ENCODE measurements around the gene ICAM5. TPM values are rescaled to one million over a fixed set of nuclear protein-coding genes. Genes with fewer than 3 reads are reported as not detected.

ICAM5 gene
- total RNA-seq, 1 experiment from 2014 or later, result 14.8 TPM

GRCh38 chr19:10316229-10317044 is 26.7 kb downstream of the ICAM5 start:
- no peak for DNase-seq (ENCODE audit: low spot score)
- in situ Hi-C loops (cut with HindIII; ENCODE audit: low sequenced_read_pairs), result no loop called here

- in situ Hi-C loops (cut with HindIII; ENCODE audit: low sequenced_read_pairs), result no loop called here
Measured at GRCh38 chr19:10317045-10317856, 27.5 kb downstream of the ICAM5 start.

GRCh38 chr19:10317857-10318462 is 28.2 kb downstream of the ICAM5 start:
- in situ Hi-C loops (cut with HindIII; ENCODE audit: low sequenced_read_pairs), result no loop called here
- DNase-seq (ENCODE audit: low spot score), result no peak

More at GRCh38 chr19:10317045-10317856, 27.5 kb downstream of the ICAM5 start:
- DNase-seq (ENCODE audit: low spot score), result no peak

GRCh38 chr19:10318807-10319682 is 29.3 kb downstream of the ICAM5 start:
- no peak for DNase-seq (ENCODE audit: low spot score)
- in situ Hi-C loops (cut with HindIII; ENCODE audit: low sequenced_read_pairs), result no loop called here

- in situ Hi-C loops (cut with HindIII; ENCODE audit: low sequenced_read_pairs), result no loop called here
- DNase-seq (ENCODE audit: low spot score), result no peak
Measured at GRCh38 chr19:10320602-10321416, 31.1 kb downstream of the ICAM5 start.

GRCh38 chr19:10321417-10321797 is 31.7 kb downstream of the ICAM5 start:
- no peak for DNase-seq (ENCODE audit: low spot score)
- in situ Hi-C loops (cut with HindIII; ENCODE audit: low sequenced_read_pairs), result no loop called here

GRCh38 chr19:10321874-10322835 is 32.4 kb downstream of the ICAM5 start:
- in situ Hi-C loops (cut with HindIII; ENCODE audit: low sequenced_read_pairs), result no loop called here
- DNase-seq (ENCODE audit: low spot score), result no peak

GRCh38 chr19:10325732-10326131 is 36.0 kb downstream of the ICAM5 start:
- DNase-seq (ENCODE audit: low spot score), result no peak
- in situ Hi-C loops (cut with HindIII; ENCODE audit: low sequenced_read_pairs), result no loop called here

- in situ Hi-C loops (cut with HindIII; ENCODE audit: low sequenced_read_pairs), result no loop called here
Measured at GRCh38 chr19:10327793-10328192, 38.0 kb downstream of the ICAM5 start.

GRCh38 chr19:10328558-10329429 is 39.0 kb downstream of the ICAM5 start:
- in situ Hi-C loops (cut with HindIII; ENCODE audit: low sequenced_read_pairs), result no loop called here
- no peak for DNase-seq (ENCODE audit: low spot score)

More at GRCh38 chr19:10327793-10328192, 38.0 kb downstream of the ICAM5 start:
- DNase-seq (ENCODE audit: low spot score), result no peak

- DNase-seq (ENCODE audit: low spot score), result no peak
- in situ Hi-C loops (cut with HindIII; ENCODE audit: low sequenced_read_pairs), result no loop called here
Measured at GRCh38 chr19:10329555-10329954, 39.8 kb downstream of the ICAM5 start.

GRCh38 chr19:10332158-10332964 is 42.6 kb downstream of the ICAM5 start:
- in situ Hi-C loops (cut with HindIII; ENCODE audit: low sequenced_read_pairs), result no loop called here
- no peak for DNase-seq (ENCODE audit: low spot score)

- peak; percentile 98 for DNase-seq (ENCODE audit: low spot score)
- in situ Hi-C loops (cut with HindIII; ENCODE audit: low sequenced_read_pairs), result no loop called here
Measured at GRCh38 chr19:10332965-10333757, 43.4 kb downstream of the ICAM5 start, which contains the start of gene RAVER1. Gene RAVER1, minus strand, starts transcription at chr19:10333529. Its CDS starts 22 bp downstream, at chr19:10333507.

- in situ Hi-C loops (cut with HindIII; ENCODE audit: low sequenced_read_pairs), result no loop called here
- DNase-seq (ENCODE audit: low spot score), result no peak
Measured at GRCh38 chr19:10333758-10334587, 44.2 kb downstream of the ICAM5 start.
